Right cardiac atrium (tissue), 5 donors: ENCODE results near the gene OR52A5. TPM values are rescaled to one million over a fixed set of nuclear protein-coding genes. Genes with fewer than 3 reads are reported as not detected.

ENCODE experiments used
- polyA plus RNA-seq: library from polyadenylated mRNA; stranded (reverse); fragments of 200-250 nt; gene quantifications from one replicate; pipeline ENCODE4 v1.2.3, GENCODE V29; 2013
- total RNA-seq, 4 donors: library from RNA; stranded (reverse); fragmentation: NEBNext Ultra II Directional; extraction: Animal tissue kit (Norgen Biotek cat#: 25700); gene quantifications; one replicate each; pipeline ENCODE4 v1.2.1, GENCODE V29; 2021
- donor health status: healthy with polysubstance abuse.
- donor health status: DM: no; HTN: yes; CAD: no.
- donor health status: DM: no; HTN: no; CAD: no.
- donor health status: DM: no; HTN: yes; CAD: no; lungs with severe emphysema.
- donor health status: DM: yes; HTN: yes; CAD: no.

OR52A5 gene
- total and polyA plus RNA-seq, 5 donors, result not detected

Other genes with a start within 250 kb of the OR52A5 start
- gene OR51A7, start 234.6 kb downstream of the OR52A5 start, total RNA-seq, result not detected
- gene OR51A7, start 234.6 kb downstream of the OR52A5 start, polyA plus RNA-seq, result not detected
- not detected for gene OR51G2, start 219.0 kb downstream of the OR52A5 start, total RNA-seq
- not detected for gene OR51G2, start 219.0 kb downstream of the OR52A5 start, polyA plus RNA-seq
- gene OR51G1, start 214.0 kb downstream of the OR52A5 start, total RNA-seq, result not detected
- not detected for gene OR51G1, start 214.0 kb downstream of the OR52A5 start, polyA plus RNA-seq
- gene OR51A4, start 190.8 kb downstream of the OR52A5 start, total RNA-seq, result not detected
- not detected for gene OR51A4, start 190.8 kb downstream of the OR52A5 start, polyA plus RNA-seq
- gene OR51A2, start 182.6 kb downstream of the OR52A5 start, total RNA-seq, result not detected
- not detected for gene OR51A2, start 182.6 kb downstream of the OR52A5 start, polyA plus RNA-seq
- gene OR51L1, start 143.5 kb downstream of the OR52A5 start, total RNA-seq, result not detected
- gene OR51L1, start 143.5 kb downstream of the OR52A5 start, polyA plus RNA-seq, result not detected
- not detected for gene OR52J3, start 91.8 kb downstream of the OR52A5 start, total RNA-seq
- gene OR52J3, start 91.8 kb downstream of the OR52A5 start, polyA plus RNA-seq, result not detected
- gene OR52E2, start 78.7 kb downstream of the OR52A5 start, total RNA-seq, result not detected
- not detected for gene OR52E2, start 78.7 kb downstream of the OR52A5 start, polyA plus RNA-seq
- gene OR52E1, start 68.8 kb downstream of the OR52A5 start, total RNA-seq, result not detected
- not detected for gene OR52E1, start 68.8 kb downstream of the OR52A5 start, polyA plus RNA-seq
- not detected for gene OR52A1, start 16.4 kb upstream of the OR52A5 start, total RNA-seq
- not detected for gene OR52A1, start 16.4 kb upstream of the OR52A5 start, polyA plus RNA-seq
- gene OR51V1, start 62.3 kb upstream of the OR52A5 start, total RNA-seq, result not detected
- gene OR51V1, start 62.3 kb upstream of the OR52A5 start, polyA plus RNA-seq, result not detected
- gene HBB, start 88.7 kb upstream of the OR52A5 start, total RNA-seq, result 100 to 1,000 TPM in 2 of 4 donors, 10 to 100 TPM in 2; 63.4 to 190 (median 100) TPM
- gene HBB, start 88.7 kb upstream of the OR52A5 start, polyA plus RNA-seq, result 3.0 TPM
- gene HBD, start 96.1 kb upstream of the OR52A5 start, total RNA-seq, result not detected
- gene HBD, start 96.1 kb upstream of the OR52A5 start, polyA plus RNA-seq, result not detected
- gene HBG1, start 111.5 kb upstream of the OR52A5 start, total RNA-seq, result not detected
- gene HBG1, start 111.5 kb upstream of the OR52A5 start, polyA plus RNA-seq, result not detected
- gene HBG2, start 116.4 kb upstream of the OR52A5 start, total RNA-seq, result 1 to 10 TPM in 1 of 4 donors, under 1 TPM in 1, not detected in 2; 0.44 to 1.1 TPM
- 0.27 TPM for gene HBG2, start 116.4 kb upstream of the OR52A5 start, polyA plus RNA-seq
- not detected for gene HBE1, start 131.6 kb upstream of the OR52A5 start, total RNA-seq
- gene HBE1, start 131.6 kb upstream of the OR52A5 start, polyA plus RNA-seq, result 0.11 TPM
- gene OR51B4, start 163.6 kb upstream of the OR52A5 start, total RNA-seq, result not detected
- not detected for gene OR51B4, start 163.6 kb upstream of the OR52A5 start, polyA plus RNA-seq
- not detected for gene OR51B2, start 185.9 kb upstream of the OR52A5 start, total RNA-seq
- not detected for gene OR51B2, start 185.9 kb upstream of the OR52A5 start, polyA plus RNA-seq
- gene OR51B5, start 205.2 kb upstream of the OR52A5 start, total RNA-seq, result under 1 TPM in 1 of 4 donors, not detected in 3; 0.33 TPM
- gene OR51B5, start 205.2 kb upstream of the OR52A5 start, polyA plus RNA-seq, result 0.14 TPM
- gene OR51B6, start 213.2 kb upstream of the OR52A5 start, total RNA-seq, result not detected
- gene OR51B6, start 213.2 kb upstream of the OR52A5 start, polyA plus RNA-seq, result not detected
- not detected for gene OR51M1, start 245.5 kb upstream of the OR52A5 start, total RNA-seq
- gene OR51M1, start 245.5 kb upstream of the OR52A5 start, polyA plus RNA-seq, result not detected